RWPE1 (cell line): ENCODE data around the gene RPAIN.
"Not testable (repeated sequence)": the region's sequence is repeated elsewhere in the genome, so short reads cannot be mapped to it uniquely, and the experiment has no call there.

Experiments
- CTCF ChIA-PET: fragments of 350-600 bp; sonication (Branson Sonifier 250); formaldehyde crosslinking; extraction: SDS; loops from one replicate; lab custom pipeline; 2021; lab: Yijun Ruan, JAX
- POLR2A ChIA-PET: fragments of 400-600 bp; formaldehyde crosslinking; extraction: SDS; loops from one replicate; lab custom pipeline; 2020; ENCODE audit warnings: antibody characterized with exemption; ENCODE audit not compliant: low non-redundant PET; lab: Yijun Ruan, JAX
- DNase-seq: peaks from one replicate; pipeline ENCODE4 v3.0.0; 2012; ENCODE audit warnings: low spot score
- H3K27ac ChIP-seq: fragments of 450-650 bp; 2 replicates; pipeline ENCODE4 v1.5.1; 2017
- TF ChIP-seq, protein P1 (sequence below): fragments of 450-650 bp; conservative IDR thresholded peaks from 2 replicates; pipeline ENCODE4 v1.5.1; 2017; ENCODE audit warnings: low read depth, mild to moderate bottlenecking

Gene RPAIN

GRCh38 chr17:5431949-5432556 is 12.1 kb downstream of the RPAIN start:
- POLR2A ChIA-PET: interaction anchor here (0.7 kb wide), 1 partner anchor 13 kb away, joined by 5 read pairs; the partner anchor contains the start of gene NUP88

GRCh38 chr17:5434984-5435383 is 15.0 kb downstream of the RPAIN start:
- DNase-seq: no peak
- H3K27ac ChIP-seq: peak overlapping the region; percentile 56
- ChIA-PET CTCF (no interaction called here), POLR2A (no interaction called here)
- TF ChIP-seq, protein P1, sequence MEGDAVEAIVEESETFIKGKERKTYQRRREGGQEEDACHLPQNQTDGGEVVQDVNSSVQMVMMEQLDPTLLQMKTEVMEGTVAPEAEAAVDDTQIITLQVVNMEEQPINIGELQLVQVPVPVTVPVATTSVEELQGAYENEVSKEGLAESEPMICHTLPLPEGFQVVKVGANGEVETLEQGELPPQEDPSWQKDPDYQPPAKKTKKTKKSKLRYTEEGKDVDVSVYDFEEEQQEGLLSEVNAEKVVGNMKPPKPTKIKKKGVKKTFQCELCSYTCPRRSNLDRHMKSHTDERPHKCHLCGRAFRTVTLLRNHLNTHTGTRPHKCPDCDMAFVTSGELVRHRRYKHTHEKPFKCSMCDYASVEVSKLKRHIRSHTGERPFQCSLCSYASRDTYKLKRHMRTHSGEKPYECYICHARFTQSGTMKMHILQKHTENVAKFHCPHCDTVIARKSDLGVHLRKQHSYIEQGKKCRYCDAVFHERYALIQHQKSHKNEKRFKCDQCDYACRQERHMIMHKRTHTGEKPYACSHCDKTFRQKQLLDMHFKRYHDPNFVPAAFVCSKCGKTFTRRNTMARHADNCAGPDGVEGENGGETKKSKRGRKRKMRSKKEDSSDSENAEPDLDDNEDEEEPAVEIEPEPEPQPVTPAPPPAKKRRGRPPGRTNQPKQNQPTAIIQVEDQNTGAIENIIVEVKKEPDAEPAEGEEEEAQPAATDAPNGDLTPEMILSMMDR: no peak

More at GRCh38 chr17:5431949-5432556, 12.1 kb downstream of the RPAIN start:
- H3K27ac ChIP-seq: no peak overlapping the region
- CTCF ChIA-PET: interaction anchor here (1.1 kb wide), 1 partner anchor 11 kb away, joined by 5 read pairs; no protein-coding TSS in a partner anchor
- TF ChIP-seq, protein P1: no peak
- peak; percentile 69 for DNase-seq

DNA sequence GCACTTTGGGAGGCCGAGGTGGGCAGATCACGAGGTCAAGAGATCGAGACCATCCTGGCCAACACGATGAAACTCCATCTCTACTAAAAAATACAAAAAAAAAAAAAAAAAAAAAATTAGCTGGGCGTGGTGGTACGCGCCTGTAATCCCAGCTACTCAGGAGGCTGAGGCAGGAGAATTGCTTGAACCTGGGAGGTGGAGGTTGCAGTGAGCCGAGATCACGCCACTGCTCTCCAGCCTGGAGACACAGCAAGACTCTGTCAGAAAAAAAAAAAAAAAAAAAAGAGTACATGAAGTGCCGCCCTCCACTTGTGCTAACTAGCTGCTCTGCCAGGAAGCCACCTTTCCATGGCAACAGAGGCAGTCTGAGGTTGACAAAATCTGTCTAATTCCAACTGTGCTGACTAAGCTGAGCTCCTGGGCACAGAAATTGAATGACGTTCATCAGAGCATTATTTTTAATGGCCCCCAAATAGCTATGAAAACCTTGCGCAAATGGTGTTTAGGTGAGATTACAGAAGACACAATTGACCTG is 15.9 kb downstream of the RPAIN start:
- CTCF ChIA-PET: interaction anchor here (0.6 kb wide), 1 partner anchor 11 kb away, joined by 3 read pairs; no protein-coding TSS in a partner anchor
- H3K27ac ChIP-seq: peak overlapping the region; percentile 56
- POLR2A ChIA-PET: interaction anchor here (0.7 kb wide), 1 partner anchor 1886 kb away, joined by 3 read pairs; no protein-coding TSS in a partner anchor
- not testable (repeated sequence) for DNase-seq

DNA sequence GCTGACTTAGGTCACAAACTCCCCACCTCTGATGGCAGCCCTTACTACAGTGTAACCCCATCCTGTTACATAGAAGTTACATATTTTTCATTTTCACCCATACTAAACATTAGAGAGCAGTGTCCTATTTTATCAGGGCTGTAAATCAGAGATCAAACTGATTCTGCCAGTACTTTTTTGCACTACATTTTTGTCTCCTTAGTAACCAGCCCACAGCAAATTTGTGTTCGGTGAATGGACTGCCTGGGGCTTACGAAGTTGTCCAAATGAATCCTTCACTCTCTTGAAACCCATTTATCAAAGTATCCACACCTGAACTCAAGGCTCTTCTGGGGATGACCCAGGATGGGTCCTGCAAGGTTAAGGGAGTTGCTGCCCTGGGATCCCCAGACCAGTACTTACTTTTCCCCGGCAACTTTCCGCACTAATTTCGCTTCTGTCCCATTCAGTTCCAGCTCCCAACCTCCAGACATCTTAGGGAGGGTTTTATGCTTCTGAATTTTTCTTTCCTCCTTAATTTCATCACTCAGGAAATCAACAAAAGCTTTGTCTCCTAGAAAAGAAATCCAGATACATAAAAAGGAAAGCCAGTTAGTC is 17.8 kb downstream of the RPAIN start:
- ChIA-PET POLR2A (no interaction called here), CTCF (interaction anchor here (0.6 to 2.8 kb wide), 5 partner anchors 12 to 30 kb away, joined by 3 to 17 read pairs (median 3); partner anchors contain the start of gene NUP88)
- no peak overlapping the region for H3K27ac ChIP-seq
- peak; percentile 55 for DNase-seq
- TF ChIP-seq, protein P1: no peak

DNA sequence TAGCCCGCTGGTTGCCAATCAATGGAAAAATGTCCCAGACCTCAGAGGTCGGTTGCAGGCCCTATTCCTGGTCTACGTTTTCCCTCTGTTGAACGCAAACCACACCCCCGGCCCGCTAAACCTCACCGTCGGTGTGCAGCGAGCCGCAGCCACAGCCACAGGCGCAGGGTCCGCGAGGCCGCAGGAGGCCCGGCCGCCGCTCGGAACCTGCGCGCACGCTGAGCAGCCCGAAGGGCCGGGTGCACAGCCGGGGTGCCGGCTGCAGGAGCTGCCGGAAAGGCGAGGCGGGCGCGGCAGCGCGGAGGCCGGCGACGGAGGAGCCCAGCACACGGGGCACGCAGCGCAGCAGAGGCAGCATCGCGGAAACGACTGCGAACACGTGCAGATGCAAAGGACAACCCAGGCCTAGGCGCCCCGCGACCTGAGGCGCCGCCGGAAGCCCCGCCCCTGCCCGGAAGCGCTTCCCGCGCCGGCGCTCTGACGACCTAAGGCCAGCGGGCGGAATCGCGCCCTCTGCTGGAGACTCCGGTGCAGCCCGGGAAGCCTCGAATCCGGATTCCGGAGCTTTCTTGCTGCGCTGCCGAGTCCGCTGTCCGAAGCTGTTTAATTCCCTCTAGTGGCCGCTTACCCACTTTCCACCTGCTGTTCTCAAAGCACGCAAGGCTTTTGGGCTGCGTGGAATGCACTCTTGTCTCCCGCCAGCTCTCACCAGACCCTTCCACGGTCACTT is 18.9 kb downstream of the RPAIN start, which contains the start of gene C1QBP:
Gene C1QBP, minus strand, starts transcription at position 440 of the 730 bp plus-strand sequence. Its CDS starts 82 bp downstream, at position 358.
- TF ChIP-seq, protein P1: peak; percentile 98
- ChIA-PET POLR2A (interaction anchor here (1.8 kb wide), 1 partner anchor 19 kb away, joined by 9 read pairs; the partner anchor contains the start of genes NUP88 and RPAIN), CTCF (interaction anchor here (0.6 to 2.8 kb wide), 27 partner anchors 10 to 1341 kb away, joined by 3 to 17 read pairs (median 4); partner anchors contain the start of genes DHX33, NUP88 and RPAIN)
- peak; percentile 89 for DNase-seq
- peak within 1 kb of the TSS; percentile 75 for H3K27ac ChIP-seq

GRCh38 chr17:5439446-5439764 is 19.4 kb downstream of the RPAIN start:
- TF ChIP-seq, protein P1: peak; percentile 80
- CTCF ChIA-PET: interaction anchor here (0.6 to 2.8 kb wide), 25 partner anchors 9 to 1341 kb away, joined by 3 to 17 read pairs (median 4); partner anchors contain the start of genes DHX33, NUP88 and RPAIN
- POLR2A ChIA-PET: interaction anchor here (1.8 kb wide), 1 partner anchor 20 kb away, joined by 9 read pairs; the partner anchor contains the start of genes NUP88 and RPAIN

More at GRCh38 chr17:5439446-5439764, 19.4 kb downstream of the RPAIN start:
- no peak for DNase-seq
- H3K27ac ChIP-seq: peak overlapping the region; percentile 75
